ENCODE data around the gene KRTAP19-8.

The KRTAP19-8 gene

GRCh38 chr21:31038376-31038775 is at the start of gene KRTAP19-8:
KRTAP19-8 (minus strand) TSS chr21:31038476; CDS start chr21:31038443, 33 bp downstream.
- no peak for DNase-seq (ENCODE audit: low read depth in 2 of 3, low spot score in 1 of 3)

GRCh38 chr21:31087639-31088473 is 49.6 kb upstream of the KRTAP19-8 start:
- DNase-seq (ENCODE audit: low read depth in 2 of 3, low spot score in 1 of 3), result no peak

- no peak for DNase-seq (ENCODE audit: low read depth in 2 of 3, low spot score in 1 of 3)
Measured at GRCh38 chr21:31084689-31085088, 46.4 kb upstream of the KRTAP19-8 start.

- no peak for DNase-seq (ENCODE audit: low read depth in 2 of 3, low spot score in 1 of 3)
Measured at GRCh38 chr21:31078796-31079195, 40.5 kb upstream of the KRTAP19-8 start.

- no peak for DNase-seq (ENCODE audit: low read depth in 2 of 3, low spot score in 1 of 3)
Measured at GRCh38 chr21:31078216-31078615, 39.9 kb upstream of the KRTAP19-8 start.

- DNase-seq (ENCODE audit: low read depth in 2 of 3, low spot score in 1 of 3), result no peak
Measured at GRCh38 chr21:31075848-31076247, 37.6 kb upstream of the KRTAP19-8 start.

GRCh38 chr21:31072533-31072932 is 34.3 kb upstream of the KRTAP19-8 start:
- DNase-seq (ENCODE audit: low read depth in 2 of 3, low spot score in 1 of 3), result no peak

- DNase-seq (ENCODE audit: low read depth in 2 of 3, low spot score in 1 of 3), result no peak
Measured at GRCh38 chr21:31064803-31065202, 26.5 kb upstream of the KRTAP19-8 start.

- no peak for DNase-seq (ENCODE audit: low read depth in 2 of 3, low spot score in 1 of 3)
Measured at GRCh38 chr21:31052489-31053142, 14.3 kb upstream of the KRTAP19-8 start.

- no peak for DNase-seq (ENCODE audit: low read depth in 2 of 3, low spot score in 1 of 3)
Measured at GRCh38 chr21:31050577-31051157, 12.4 kb upstream of the KRTAP19-8 start.

- DNase-seq (ENCODE audit: low read depth in 2 of 3, low spot score in 1 of 3), result no peak
Measured at GRCh38 chr21:31045841-31046240, 7.6 kb upstream of the KRTAP19-8 start.

- DNase-seq (ENCODE audit: low read depth in 2 of 3, low spot score in 1 of 3), result no peak
Measured at GRCh38 chr21:31043471-31043870, 5.2 kb upstream of the KRTAP19-8 start.

- no peak for DNase-seq (ENCODE audit: low read depth in 2 of 3, low spot score in 1 of 3)
Measured at GRCh38 chr21:31042080-31042464, 3.8 kb upstream of the KRTAP19-8 start.

GRCh38 chr21:31041295-31042079 is 3.2 kb upstream of the KRTAP19-8 start:
- no peak for DNase-seq (ENCODE audit: low read depth in 2 of 3, low spot score in 1 of 3)

GRCh38 chr21:31034378-31034777 is 3.9 kb downstream of the KRTAP19-8 start:
- DNase-seq (ENCODE audit: low read depth in 2 of 3, low spot score in 1 of 3), result no peak

- DNase-seq (ENCODE audit: low read depth in 2 of 3, low spot score in 1 of 3), result no peak
Measured at GRCh38 chr21:31030367-31031106, 7.7 kb downstream of the KRTAP19-8 start.

- DNase-seq (ENCODE audit: low read depth in 2 of 3, low spot score in 1 of 3), result no peak
Measured at GRCh38 chr21:31023680-31024079, 14.6 kb downstream of the KRTAP19-8 start.

- DNase-seq (ENCODE audit: low read depth in 2 of 3, low spot score in 1 of 3), result no peak
Measured at GRCh38 chr21:31022306-31022705, 16.0 kb downstream of the KRTAP19-8 start.

GRCh38 chr21:31018232-31018631 is 20.0 kb downstream of the KRTAP19-8 start:
- DNase-seq (ENCODE audit: low read depth in 2 of 3, low spot score in 1 of 3), result no peak

- no peak for DNase-seq (ENCODE audit: low read depth in 2 of 3, low spot score in 1 of 3)
Measured at GRCh38 chr21:31014891-31015290, 23.4 kb downstream of the KRTAP19-8 start.
